Neutrophil (primary cell): ENCODE measurements around the gene ZNF574.
"Not testable (repeated sequence)": the region's sequence is repeated elsewhere in the genome, so short reads cannot be mapped to it uniquely, and the experiment has no call there.

Source experiments
- H3K27ac ChIP-seq: fragments of 200-600 bp; sonication (generic); 2 replicates; pipeline ENCODE4 v1.5.1; 2016; ENCODE audit warnings: mild to moderate bottlenecking, moderate library complexity
- H3K27me3 ChIP-seq: fragments of 200-600 bp; sonication (generic); 2 replicates; pipeline ENCODE4 v1.6.0; 2016; ENCODE audit warnings: mild to moderate bottlenecking
- H3K36me3 ChIP-seq: fragments of 200-600 bp; sonication (generic); 2 replicates; pipeline ENCODE4 v1.5.1; 2017
- H3K4me1 ChIP-seq, 2 experiments: fragments of 200-600 bp in 1 of 2; sonication (generic) in 1 of 2; 1 replicate in 1 of 2; 2 replicates in 1 of 2; pipeline versions ENCODE4 v1.5.1 to v1.6.1; 2013 to 2016; ENCODE audit warnings: low read depth in 1 of 2, low read length in 1 of 2, mild to moderate bottlenecking in 1 of 2, moderate library complexity in 1 of 2; ENCODE audit not compliant: control insufficient read depth in 1 of 2, insufficient read depth in 1 of 2
- H3K4me3 ChIP-seq, 2 experiments: fragments of 200-600 bp in 1 of 2; sonication (generic) in 1 of 2; 1 replicate in 1 of 2; 2 replicates in 1 of 2; pipeline ENCODE4 v1.5.1; 2013 to 2016; ENCODE audit warnings: low read depth in 1 of 2, low read length in 1 of 2, mild to moderate bottlenecking in 1 of 2, moderate library complexity in 1 of 2
- H3K9me3 ChIP-seq: fragments of 200-600 bp; sonication (generic); 2 replicates; pipeline ENCODE4 v1.5.1; 2016
- CTCF ChIP-seq: fragments of 200-600 bp; sonication (generic); IDR thresholded peaks from 2 replicates; pipeline ENCODE4 v1.5.1; 2016; ENCODE audit warnings: antibody characterized with exemption

Gene ZNF574

GRCh38 chr19:42034640-42035391 is 41.1 kb upstream of the ZNF574 start:
- H3K36me3 ChIP-seq, H3K27ac ChIP-seq, H3K27me3 ChIP-seq, H3K4me3 ChIP-seq, H3K4me1 ChIP-seq, H3K9me3 ChIP-seq: not testable (repeated sequence)
- peak; percentile 87 for TF ChIP-seq CTCF

GRCh38 chr19:42037649-42038048 is 38.3 kb upstream of the ZNF574 start:
- Histone ChIP-seq H3K27ac (no peak overlapping the region), H3K36me3 (no peaks in the 10 kb centered on the region), H3K4me1 (no peaks in the 10 kb centered on the region), H3K27me3 (no peaks in the 10 kb centered on the region), H3K4me3 (no peak overlapping the region), H3K9me3 (no peaks in the 10 kb centered on the region)
- no peak for TF ChIP-seq CTCF

DNA sequence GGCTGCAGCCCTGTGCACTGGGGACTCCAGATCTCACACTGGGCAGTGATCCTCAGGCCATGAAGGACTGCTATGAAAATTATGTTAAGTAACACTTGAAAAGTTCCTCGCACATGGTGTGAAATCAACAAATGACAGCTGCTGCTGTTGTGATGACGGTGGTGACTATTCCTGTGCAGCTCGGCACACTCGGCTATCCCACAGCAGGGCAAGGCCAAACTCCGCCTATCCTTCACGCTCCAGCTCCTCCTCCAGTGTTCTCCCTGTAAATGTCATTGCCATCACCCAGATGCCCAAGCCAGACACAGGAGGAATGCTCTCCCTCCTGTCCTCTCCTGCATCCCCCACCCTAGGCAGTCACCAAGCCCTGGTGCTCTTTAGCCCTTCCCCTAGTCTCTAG is 37.3 kb upstream of the ZNF574 start:
- H3K4me1 ChIP-seq, result no peaks in the 10 kb centered on the region
- no peak overlapping the region for H3K27ac ChIP-seq
- no peak overlapping the region for H3K4me3 ChIP-seq
- no peak for TF ChIP-seq CTCF
- H3K36me3 ChIP-seq, result no peaks in the 10 kb centered on the region
- no peaks in the 10 kb centered on the region for H3K9me3 ChIP-seq
- H3K27me3 ChIP-seq, result no peaks in the 10 kb centered on the region

DNA sequence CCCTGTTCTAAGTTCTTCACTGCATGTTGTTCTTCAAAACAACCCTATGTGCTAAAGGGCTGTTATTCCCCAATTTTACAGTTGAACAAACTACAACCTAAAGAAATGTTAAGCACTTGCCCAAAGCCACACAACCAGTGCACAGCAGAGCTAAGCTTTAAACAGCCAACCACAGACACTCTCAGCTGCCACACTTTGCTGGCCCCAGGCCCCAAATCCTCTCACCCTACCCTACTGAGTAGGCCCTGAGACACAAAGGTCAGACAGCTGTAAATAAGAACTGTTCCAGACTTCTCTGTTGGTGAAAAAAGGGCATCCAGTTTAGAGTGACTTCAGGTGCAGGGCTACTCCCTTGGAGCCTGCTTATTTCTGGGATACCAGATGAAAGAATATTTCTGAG is 35.9 kb upstream of the ZNF574 start:
- H3K4me3 ChIP-seq, result no peak overlapping the region
- H3K27ac ChIP-seq, result no peak overlapping the region
- TF ChIP-seq CTCF, result no peak
- H3K36me3 ChIP-seq, result no peaks in the 10 kb centered on the region
- no peaks in the 10 kb centered on the region for H3K9me3 ChIP-seq
- no peaks in the 10 kb centered on the region for H3K27me3 ChIP-seq
- H3K4me1 ChIP-seq, result no peaks in the 10 kb centered on the region

DNA sequence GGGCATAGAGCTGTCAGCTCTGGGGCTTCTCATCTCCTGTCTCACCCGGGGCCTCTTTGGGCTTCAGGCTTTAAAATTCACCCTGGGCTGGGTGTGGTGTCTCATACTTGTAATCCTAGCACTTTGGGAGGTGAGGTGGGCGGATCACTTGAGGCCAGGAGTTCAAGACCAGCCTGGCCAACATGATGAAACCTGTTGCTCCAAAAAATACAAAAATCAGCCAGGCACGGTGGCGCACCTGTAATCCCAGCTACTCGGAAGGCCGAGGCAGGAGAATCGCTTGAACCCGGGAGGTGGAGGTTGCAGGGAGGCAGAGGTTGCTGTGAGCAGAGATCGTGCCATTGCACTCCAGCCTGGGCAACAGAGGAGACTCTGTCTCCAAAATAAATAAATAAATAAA is 35.5 kb upstream of the ZNF574 start:
- H3K27ac ChIP-seq, H3K36me3 ChIP-seq, H3K27me3 ChIP-seq, H3K4me1 ChIP-seq, H3K9me3 ChIP-seq, H3K4me3 ChIP-seq: not testable (repeated sequence)

- Histone ChIP-seq H3K27me3 (no peaks in the 10 kb centered on the region), H3K4me1 (no peaks in the 10 kb centered on the region), H3K4me3 (no peak overlapping the region), H3K9me3 (no peaks in the 10 kb centered on the region), H3K36me3 (no peaks in the 10 kb centered on the region), H3K27ac (no peak overlapping the region)
- no peak for TF ChIP-seq CTCF
These were observed 33.4 kb upstream of the ZNF574 start for GRCh38 chr19:42042455-42043170.
